Kidney (tissue), 14 donors: ENCODE data around the gene GRIK1. TPM values are rescaled to one million over a fixed set of nuclear protein-coding genes. Genes with fewer than 3 reads are reported as not detected.

Experiments used
- DNase-seq, 5 donors: peaks; one replicate each; pipeline ENCODE4 v3.0.0-alpha.2; 2013 to 2020
- FAIRE-seq: peaks from 2 replicates; lab custom pipeline; 2012; peaks lifted over from hg19 to GRCh38; lab: Jason Lieb, UNC
- H3K27ac ChIP-seq, 2 donors: one replicate each; pipeline ENCODE4 v1.7.0; 2013; ENCODE audit warnings: low read depth in 2 of 2, low read length in 2 of 2, inconsistent platforms in 1 of 2
- H3K27me3 ChIP-seq: one replicate; pipeline ENCODE4 v1.7.1; 2013; ENCODE audit warnings: low read length, inconsistent platforms; ENCODE audit not compliant: control insufficient read depth, insufficient read depth
- H3K36me3 ChIP-seq, 3 donors: one replicate each; pipeline versions ENCODE4 v1.7.0 to v1.7.1; 2013; ENCODE audit warnings: low read length in 3 of 3, control low read depth in 1 of 3, inconsistent platforms in 1 of 3; ENCODE audit not compliant: insufficient read depth in 3 of 3, control insufficient read depth in 2 of 3
- H3K4me1 ChIP-seq, 3 donors: one replicate each; pipeline versions ENCODE4 v1.7.0 to v1.7.1; 2013; ENCODE audit warnings: low read length in 3 of 3, inconsistent platforms in 1 of 3, low read depth in 1 of 3; ENCODE audit not compliant: control insufficient read depth in 2 of 3, insufficient read depth in 2 of 3
- H3K4me3 ChIP-seq, 3 donors: one replicate each; pipeline versions ENCODE4 v1.7.0 to v1.8.1; 2013; ENCODE audit warnings: low read length in 3 of 3, control low read depth in 1 of 3, inconsistent platforms in 1 of 3
- H3K9ac ChIP-seq, 3 donors: one replicate each; pipeline versions ENCODE4 v1.7.0 to v1.7.1; 2013; ENCODE audit warnings: low read length in 3 of 3, control low read depth in 1 of 3, inconsistent platforms in 1 of 3
- H3K9me3 ChIP-seq, 3 donors: one replicate each; pipeline versions ENCODE4 v1.7.0 to v1.7.1; 2013; ENCODE audit warnings: low read length in 3 of 3, control low read depth in 1 of 3, inconsistent platforms in 1 of 3; ENCODE audit not compliant: control insufficient read depth in 2 of 3, insufficient read depth in 1 of 3
- CTCF ChIP-seq: IDR thresholded peaks from 3 replicates; pipeline ENCODE4 v1.5.1; 2012; ENCODE audit warnings: mild to moderate bottlenecking, moderate library complexity, borderline replicate concordance; ENCODE audit not compliant: insufficient read depth; ENCODE audit errors: extremely low read depth
- intact Hi-C: fragments of 100-400 bp; cut with DNase I; formaldehyde crosslinking; loops from one replicate; pipeline ENCODE4 v1.11.1; 2022
- polyA plus RNA-seq: library from polyadenylated mRNA; stranded (reverse); fragments of 350-450 nt; fragmentation: Illumina TruSeq; extraction: RNeasy Lipid Tissue Mini Kit (QIAGEN cat#74804); gene quantifications from one replicate; pipeline ENCODE4 v1.2.3, GENCODE V29; 2014; ENCODE audit warnings: low read depth, low replicate concordance; ENCODE audit not compliant: insufficient read depth
- total RNA-seq: library from RNA; stranded (reverse); fragmentation: NEBNext Ultra II Directional; extraction: Animal tissue kit (Norgen Biotek cat#: 25700); gene quantifications from one replicate; pipeline ENCODE4 v1.2.1, GENCODE V29; 2021
- donor health status: control.
- donor health status: control.
- donor health status: control.
- donor health status: control.
- donor health status: control.
- donor health status: DM: yes; HTN: yes; CAD: no.
- donor health status: Normal renal cell carcinoma (clear cell type).

Gene GRIK1
- total and polyA plus RNA-seq, 2 donors from 2014 or later: not detected

DNA sequence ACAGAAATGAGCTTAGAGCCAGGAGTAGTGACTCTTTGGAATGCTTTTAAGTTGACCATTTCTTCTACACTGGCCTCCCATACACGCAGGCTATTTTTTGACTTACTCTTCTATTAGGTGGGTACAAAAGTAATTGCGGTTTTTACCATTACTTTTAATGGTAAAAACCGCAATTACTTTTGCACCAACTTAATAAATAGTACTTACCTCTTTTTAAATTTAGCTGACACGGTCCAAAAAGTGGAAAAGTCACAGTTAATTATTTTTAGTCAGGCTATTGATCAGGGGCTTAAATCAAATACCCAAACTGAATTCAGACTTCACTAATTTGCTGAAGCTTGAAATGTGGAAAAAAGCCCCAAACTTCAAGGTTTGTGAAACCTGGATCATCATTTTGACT, 138.7 kb downstream of the GRIK1 start:
- FAIRE-seq (no peak), DNase-seq (no peak)
- H3K27ac ChIP-seq: no peak overlapping the region
- H3K4me3 ChIP-seq: no peak overlapping the region
- no peak for TF ChIP-seq CTCF
- no peaks in the 10 kb centered on the region for H3K36me3 ChIP-seq
- intact Hi-C loops: no loop called here
- H3K9ac ChIP-seq: no peak overlapping the region
- no peaks in the 10 kb centered on the region for H3K4me1 ChIP-seq
- H3K9me3 ChIP-seq: no peaks in the 10 kb centered on the region
- no peaks in the 10 kb centered on the region for H3K27me3 ChIP-seq

GRCh38 chr21:29800056-29800455, 139.7 kb downstream of the GRIK1 start:
- Histone ChIP-seq H3K9ac (no peak overlapping the region), H3K4me3 (no peak overlapping the region), H3K27me3 (no peaks in the 10 kb centered on the region), H3K36me3 (no peaks in the 10 kb centered on the region), H3K27ac (no peak overlapping the region), H3K4me1 (no peaks in the 10 kb centered on the region), H3K9me3 (no peaks in the 10 kb centered on the region)
- no peak for DNase-seq
- intact Hi-C loops: no loop called here
- FAIRE-seq: no peak
- TF ChIP-seq CTCF: no peak

DNA sequence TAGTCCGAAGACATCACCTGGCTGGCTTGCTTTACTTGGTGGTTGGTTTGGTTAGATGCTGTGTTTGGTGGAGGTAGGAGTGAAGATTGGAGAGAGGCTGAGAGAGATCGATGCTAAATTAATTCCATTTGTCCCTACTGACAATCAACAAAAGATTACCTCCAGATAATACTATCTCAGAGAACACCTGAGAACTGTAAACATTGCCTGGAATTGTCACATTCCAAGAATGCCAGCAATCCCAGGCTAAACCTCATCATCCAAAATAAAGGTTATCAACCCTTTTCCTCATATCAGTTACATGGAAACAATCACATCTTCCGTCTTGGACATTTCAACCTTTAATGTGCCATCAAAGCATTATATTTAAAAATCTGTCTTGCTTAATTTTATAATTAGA, 141.0 kb downstream of the GRIK1 start:
- no peaks in the 10 kb centered on the region for H3K27me3 ChIP-seq
- no peaks in the 10 kb centered on the region for H3K36me3 ChIP-seq
- no peaks in the 10 kb centered on the region for H3K9me3 ChIP-seq
- H3K4me3 ChIP-seq: no peak overlapping the region
- no peak for TF ChIP-seq CTCF
- H3K4me1 ChIP-seq: no peaks in the 10 kb centered on the region
- FAIRE-seq: no peak
- DNase-seq: no peak
- H3K27ac ChIP-seq: no peak overlapping the region
- intact Hi-C loops: no loop called here
- H3K9ac ChIP-seq: no peak overlapping the region

- no peak for TF ChIP-seq CTCF
- no peak for DNase-seq
- Histone ChIP-seq H3K36me3 (no peaks in the 10 kb centered on the region), H3K4me1 (no peaks in the 10 kb centered on the region), H3K27me3 (no peaks in the 10 kb centered on the region), H3K27ac (no peak overlapping the region), H3K4me3 (no peak overlapping the region), H3K9ac (no peak overlapping the region), H3K9me3 (no peaks in the 10 kb centered on the region)
- FAIRE-seq: no peak
- intact Hi-C loops: no loop called here
These were observed 142.6 kb downstream of the GRIK1 start for GRCh38 chr21:29797155-29797554.
